ENCODE data around the gene ELP5.
A peak's percentile ranks its signal among the peaks of the same experiment; 100 is the strongest.

Gene ELP5

GRCh38 chr17:7308625-7309433, 56.8 kb downstream of the ELP5 start:
- peak; percentile 76 to 79 for DNase-seq (ENCODE audit: low read depth in 2 of 2)
